ENCODE results near the gene PUDP.
"Not testable (repeated sequence)": the region's sequence is repeated elsewhere in the genome, so short reads cannot be mapped to it uniquely, and the experiment has no call there.

Gene PUDP

DNA sequence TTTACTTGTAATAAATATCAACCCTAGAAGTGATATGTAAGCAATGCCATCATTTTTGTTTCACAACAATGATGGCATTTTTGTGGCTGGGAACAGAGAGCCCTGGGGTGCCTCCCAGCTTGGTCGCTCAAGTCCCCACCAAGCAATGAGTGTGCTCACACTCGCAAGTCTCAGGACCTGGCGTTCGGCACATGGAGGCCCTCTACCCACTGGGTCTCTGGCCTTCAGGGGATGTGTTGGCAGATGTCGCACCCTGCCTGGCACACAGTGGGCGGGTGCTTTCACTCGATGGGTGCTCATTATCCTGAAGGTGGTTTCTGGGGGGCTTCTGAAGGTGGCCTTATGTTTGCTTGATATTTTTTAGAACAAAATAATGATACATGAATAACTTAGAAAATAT, 75.1 kb downstream of the PUDP start:
- DNase-seq, result no peak

DNA sequence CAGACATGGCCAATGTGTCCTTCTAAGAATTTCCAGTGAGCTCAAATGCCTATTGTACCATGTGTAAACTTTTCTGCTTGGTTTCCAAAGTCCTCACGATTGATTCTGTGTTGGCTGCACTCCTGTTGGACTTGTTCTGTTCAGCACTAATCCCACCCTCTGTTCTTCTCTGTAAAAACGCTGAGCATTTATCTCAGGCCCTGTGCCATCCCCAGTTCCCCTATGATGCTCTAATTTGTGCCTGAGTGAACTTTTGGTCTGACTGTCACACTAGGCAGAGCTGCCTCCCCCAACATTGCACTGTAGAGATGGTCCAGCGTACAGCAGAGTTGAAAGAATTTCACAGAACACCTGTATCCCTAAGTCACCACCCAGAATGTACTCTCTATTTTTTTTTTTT, 76.6 kb downstream of the PUDP start:
- no peak for DNase-seq

DNA sequence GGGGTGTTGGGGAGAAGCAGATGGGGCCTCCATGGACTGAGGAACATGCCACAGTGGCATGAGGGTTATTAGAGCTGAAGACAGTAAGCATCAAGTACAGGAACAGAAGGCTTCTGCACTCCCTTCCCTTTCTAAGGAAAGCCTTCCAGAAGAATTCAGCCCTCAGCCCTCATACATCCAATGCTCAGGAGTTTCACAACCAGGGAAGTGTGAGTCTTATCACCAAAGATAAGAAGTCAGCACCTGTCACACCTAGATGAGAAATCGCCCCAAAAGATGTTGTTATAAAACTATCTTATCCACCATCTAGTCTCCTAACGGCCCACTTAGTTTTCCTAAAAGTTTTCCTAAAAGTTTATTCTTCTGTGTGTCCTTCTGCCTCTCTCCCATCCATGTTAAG, 78.4 kb downstream of the PUDP start:
- DNase-seq, result no peak

DNA sequence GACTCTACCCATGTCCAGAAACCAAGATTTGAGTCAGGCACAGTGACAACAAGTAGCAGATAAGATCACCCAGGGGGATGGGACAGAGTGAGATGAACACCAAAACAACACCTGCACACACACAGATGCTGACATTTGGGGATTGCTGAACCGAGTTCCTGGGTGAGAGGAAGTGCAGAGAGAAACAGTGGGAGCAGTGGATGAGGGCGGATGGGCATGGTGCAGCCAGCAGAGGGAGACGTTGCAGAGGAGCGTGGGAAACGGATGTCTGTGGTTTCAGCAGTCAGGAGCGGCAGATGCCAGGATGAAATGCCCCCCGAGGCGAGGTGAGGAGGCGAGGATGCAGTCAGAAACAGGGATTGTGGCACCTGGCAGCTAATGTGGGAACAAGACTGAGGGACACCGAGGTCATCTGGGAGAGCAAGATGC, 79.0 kb downstream of the PUDP start:
- DNase-seq, result no peak

DNA sequence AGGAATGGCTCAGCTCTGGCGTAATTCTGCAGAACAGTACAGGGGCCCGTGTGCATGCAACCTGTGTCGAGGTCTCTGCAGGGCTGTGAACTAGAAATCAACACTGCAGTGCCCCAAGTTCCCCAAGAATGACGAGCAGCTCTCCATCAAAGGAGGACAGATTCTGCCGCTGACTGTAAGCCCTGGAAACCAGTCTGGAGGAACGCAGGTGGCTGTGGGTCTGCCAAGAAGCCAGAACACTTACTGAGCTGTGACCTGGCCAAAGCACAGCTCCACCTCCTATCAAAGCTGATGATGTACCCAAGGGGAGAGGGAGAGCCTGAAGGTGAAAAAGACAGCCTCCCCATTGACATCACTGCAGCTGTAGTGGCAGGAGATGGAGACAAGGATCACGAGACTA, 80.7 kb downstream of the PUDP start:
- DNase-seq, result no peak

DNA sequence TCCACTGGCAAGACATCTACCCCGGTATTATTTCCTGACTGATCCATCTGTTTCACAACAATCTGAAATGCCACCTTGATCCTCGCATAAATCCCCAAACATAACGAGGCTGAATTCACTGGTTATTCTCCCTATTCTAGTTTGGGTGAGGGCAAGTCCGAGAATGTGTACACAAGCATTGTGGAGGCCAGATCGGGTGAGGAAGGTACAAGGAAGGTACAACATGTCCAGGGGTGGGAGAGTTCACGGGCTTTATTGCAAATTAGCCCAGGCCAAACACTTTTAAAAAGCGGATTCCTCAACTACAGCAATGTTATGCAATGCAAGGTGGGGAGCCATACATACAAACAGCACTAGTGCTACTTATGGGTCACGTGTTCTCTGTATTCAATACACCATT, 82.5 kb downstream of the PUDP start:
- DNase-seq, result no peak

DNA sequence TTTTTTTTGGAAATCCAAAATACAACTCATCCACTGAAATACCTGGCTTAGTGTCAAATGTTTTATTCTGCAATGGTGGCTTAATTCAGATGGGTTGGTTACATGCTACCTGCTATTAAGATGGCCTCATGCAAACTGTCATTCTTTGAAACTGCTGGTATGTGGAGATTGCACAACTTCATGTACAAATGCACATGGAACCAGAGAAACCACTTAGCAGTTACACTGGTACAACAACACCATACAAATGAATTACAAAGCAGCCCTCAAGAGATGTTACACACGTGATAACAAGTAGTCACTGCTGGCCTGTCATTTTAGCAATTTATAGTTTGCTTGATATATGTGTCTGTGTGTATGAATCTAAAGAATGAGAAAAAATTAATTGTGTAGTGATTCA, 85.0 kb downstream of the PUDP start:
- no peak for DNase-seq

DNA sequence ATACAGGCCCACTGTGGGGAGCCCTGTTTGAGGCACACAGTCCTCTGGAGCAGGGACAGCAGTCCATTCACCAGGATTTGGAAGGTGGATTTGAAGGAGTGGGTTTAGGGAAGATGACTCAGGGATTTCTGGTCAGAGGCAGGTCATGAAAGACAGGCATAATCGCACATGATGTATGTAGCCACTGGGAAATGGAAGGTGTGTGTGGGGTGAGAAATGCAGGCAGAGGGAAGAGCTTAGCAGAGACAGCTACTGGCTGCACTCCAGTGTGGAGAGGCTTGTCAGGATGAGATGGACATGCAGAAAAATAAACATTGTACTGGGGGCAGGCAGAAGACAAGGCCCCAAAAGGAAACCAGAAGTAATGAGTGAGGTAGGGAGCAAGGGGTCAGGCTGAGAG, 85.7 kb downstream of the PUDP start:
- DNase-seq, result no peak

DNA sequence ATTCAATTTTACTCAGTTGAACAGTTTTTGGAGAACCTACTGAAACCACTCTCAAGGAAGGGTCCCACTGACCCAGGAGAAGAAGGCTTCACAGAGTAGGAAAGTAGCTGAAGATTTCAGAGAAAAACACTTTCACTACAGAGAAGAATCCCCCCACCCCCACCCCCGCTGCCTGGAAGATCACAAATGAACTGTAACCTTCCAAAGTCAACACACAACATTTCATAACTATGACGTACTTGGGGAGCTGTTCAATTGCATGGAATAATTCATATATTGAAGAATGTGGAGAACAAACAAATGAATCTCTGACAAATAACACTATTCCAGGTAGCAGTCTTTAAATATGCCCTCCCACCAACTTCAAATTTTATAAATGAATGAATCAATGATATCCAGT, 86.5 kb downstream of the PUDP start:
- no peak for DNase-seq

DNA sequence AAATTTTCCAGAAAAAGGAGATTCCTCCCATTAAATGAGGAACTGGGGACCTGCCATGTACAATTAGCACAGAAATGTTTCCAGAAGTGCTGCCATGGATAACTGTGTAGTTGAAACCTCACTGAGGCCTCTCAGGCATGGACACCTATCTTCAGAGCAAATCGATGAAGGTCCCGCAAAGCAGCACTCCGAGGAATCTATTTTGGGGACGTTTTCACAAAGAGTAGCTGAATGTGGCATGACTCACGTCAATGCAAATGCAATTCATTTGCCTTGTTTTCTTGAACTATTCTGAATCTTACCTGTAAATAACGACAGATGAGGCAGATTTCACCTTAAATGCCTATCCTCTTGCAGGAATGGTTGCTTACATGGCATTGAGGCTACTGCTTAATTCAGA, 87.5 kb downstream of the PUDP start:
- DNase-seq, result no peak

DNA sequence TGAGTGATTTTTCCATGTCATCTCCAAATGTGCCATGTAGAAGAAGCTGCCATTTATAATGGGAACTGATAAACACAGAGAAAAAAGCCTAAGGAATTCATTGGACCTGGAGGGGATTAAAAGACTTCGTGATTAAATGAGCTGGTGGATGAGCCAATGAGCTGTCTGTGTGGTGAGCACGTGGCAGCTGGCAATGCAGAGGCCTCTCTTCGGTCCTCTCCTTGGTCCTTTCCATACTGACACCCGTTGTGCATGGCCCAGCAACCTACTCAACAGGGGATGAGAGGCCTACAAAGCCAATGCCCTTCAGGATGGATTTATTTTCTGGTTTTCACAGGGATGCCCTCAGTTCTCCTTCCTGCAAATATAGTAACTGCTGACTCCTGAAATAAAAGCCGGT, 88.1 kb downstream of the PUDP start:
- no peak for DNase-seq

DNA sequence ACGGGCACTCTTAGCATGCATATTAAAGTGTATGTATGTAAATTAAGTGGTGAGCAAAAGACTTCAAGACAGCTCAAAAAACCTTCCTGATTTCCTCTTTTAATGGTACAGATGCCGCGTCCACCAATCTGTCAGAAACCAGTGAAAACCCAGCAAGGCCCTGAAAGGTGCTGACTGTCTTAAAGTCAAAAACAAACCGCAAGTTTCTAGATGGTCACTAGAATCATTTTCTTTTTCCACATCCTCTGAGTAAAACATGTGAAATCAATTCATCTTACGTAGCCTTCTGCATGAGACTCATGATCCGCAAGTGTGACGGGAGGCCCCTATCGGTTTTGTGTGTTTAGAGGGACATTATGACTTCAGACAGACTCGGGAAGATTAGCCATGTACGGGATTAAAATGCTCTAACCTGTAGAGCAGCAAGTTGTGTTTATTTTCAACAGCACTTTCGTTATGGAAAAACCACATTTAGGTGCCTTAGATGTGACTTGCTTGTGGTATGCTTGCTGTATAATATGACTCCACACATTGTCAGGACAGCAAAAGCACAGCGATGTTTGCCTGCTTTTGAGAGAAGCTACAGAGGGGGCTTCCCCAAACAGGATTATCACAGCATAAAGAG, 88.6 kb downstream of the PUDP start:
- no peak for DNase-seq

DNA sequence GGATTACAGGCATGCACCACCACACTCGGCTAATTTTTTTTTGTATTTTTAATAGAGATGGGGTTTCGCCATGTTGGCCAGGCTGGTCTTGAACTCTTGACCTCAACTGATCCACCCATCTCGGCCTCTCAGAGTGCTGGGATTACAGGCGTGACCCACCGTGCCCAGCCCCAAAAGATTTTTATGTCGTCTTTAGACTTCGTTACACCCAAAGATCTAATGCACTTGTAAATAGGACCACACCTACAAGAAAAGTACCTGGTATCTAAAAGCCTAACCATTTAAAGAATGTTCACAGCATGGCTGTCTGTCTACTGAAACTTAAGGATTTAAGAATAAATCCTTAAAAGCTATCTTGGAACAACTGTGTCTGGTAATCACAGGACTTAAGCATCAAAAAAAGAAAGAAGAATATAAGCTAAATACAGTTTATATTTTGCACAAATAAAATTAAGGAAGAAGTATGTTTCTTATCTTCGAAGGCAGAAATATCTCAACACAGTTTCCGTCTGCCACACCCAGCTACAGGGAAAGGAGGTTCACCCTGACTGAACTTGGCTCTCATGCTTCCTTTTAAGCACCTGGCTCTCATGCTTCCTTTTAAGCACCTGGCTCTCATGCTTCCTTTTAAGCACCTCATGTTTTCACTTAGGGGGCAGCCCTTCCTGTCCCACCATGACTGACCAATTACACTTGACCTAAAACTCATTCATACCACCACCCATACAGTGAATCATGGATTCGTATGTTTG, 92.4 kb downstream of the PUDP start:
- no peak for DNase-seq

DNA sequence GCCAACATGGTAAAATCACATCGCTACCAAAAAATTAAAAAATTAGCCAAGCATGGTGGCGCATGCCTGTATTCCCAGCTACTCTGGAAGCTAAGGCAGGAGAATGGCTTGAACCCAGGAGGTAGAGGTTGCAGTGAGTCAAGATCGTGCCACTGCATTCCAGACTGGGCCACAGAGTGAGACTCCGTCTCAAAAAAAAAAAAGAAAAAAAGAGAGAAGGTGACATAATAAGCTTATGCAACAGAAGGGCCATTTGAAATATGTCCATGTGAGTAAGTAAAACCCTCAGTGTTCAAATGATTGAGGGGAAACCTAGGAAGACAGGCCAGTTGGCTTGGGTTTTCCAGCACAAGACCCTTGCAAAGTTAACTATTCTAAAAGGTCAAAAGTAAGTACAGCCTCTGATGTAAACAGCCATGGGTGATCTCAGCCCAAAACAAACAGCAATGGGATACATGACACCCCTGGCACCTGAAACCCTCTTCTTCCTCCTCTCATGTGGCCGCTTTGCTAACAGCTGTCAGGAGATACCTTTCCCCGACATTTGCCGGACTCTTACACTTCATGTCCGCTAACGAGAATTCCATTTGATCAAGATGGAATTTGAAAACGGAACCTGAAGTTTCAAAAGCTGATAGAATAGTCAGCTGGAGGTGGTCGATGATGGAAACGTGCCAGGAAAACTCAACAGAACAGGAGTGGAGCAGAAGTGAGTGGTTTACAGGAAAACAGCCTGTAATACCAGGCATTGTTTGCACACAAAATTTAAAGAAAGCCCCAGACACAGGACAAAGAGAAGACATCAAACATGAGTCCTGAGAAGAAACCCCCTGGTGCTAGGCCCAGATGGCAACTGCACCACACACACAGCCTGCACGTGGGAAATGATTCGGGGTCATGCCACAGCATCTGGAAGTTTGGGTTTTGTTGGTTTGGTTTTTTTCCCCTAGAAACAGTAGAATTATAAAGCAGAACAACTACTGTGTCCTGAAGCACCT, 93.4 kb downstream of the PUDP start:
- DNase-seq, result no peak

DNA sequence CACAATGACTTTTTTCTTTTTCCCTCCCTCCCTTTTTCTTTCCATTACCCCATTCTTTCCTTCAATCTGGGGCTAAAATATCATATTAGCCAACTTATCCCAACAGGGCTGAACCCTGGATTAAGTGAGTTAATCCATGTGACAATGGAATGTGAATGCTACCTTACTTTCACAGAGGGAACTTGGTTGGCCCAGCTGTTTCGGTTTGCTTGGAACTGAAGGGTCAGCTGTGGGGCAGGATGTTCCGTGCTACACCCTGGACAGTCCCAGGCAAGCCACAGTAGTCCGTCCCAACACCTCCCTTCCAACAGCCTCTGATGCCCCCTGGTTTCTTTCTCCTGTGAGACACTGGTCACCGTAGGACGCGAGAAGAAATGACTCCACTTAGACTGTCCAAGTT, 95.4 kb downstream of the PUDP start:
- no peak for DNase-seq

DNA sequence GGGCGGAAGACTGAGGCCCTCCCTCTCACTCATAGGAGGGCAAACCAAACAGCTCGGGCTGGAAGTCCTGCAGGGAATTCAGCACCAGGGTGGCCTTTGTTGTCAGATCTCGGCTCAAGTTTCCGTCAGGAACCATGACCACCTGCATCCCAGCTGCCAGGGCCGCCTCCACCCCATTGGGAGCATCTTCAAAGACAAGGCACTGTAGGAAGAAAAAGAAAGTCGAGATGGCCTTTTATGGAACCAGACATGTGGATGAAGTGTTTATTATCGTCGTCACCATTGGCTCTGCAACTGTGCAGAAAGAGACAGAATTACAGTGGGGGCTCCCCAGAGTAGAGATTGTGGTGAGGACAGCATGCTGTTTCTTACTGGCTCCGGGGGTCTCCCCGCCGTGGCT, 97.7 kb downstream of the PUDP start:
- DNase-seq, result no peak

DNA sequence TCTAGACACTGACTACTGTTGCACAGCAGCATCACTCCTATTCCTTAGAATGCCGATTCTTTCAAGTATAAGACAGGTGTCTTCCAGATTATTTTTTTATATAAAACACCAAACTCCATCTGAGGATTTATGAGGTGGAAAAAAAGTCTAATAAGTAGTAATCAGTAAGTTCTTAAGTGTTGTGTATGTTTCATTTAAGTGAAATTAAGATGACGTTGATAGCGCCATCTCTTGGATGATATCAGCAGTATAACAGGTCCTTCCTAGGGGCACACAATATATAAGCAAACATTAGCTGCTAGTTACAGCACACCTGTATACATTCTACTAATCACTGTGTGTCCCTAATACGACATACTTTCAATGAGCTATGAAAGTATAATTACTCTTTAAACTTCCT, 100.0 kb downstream of the PUDP start:
- no peak for DNase-seq

DNA sequence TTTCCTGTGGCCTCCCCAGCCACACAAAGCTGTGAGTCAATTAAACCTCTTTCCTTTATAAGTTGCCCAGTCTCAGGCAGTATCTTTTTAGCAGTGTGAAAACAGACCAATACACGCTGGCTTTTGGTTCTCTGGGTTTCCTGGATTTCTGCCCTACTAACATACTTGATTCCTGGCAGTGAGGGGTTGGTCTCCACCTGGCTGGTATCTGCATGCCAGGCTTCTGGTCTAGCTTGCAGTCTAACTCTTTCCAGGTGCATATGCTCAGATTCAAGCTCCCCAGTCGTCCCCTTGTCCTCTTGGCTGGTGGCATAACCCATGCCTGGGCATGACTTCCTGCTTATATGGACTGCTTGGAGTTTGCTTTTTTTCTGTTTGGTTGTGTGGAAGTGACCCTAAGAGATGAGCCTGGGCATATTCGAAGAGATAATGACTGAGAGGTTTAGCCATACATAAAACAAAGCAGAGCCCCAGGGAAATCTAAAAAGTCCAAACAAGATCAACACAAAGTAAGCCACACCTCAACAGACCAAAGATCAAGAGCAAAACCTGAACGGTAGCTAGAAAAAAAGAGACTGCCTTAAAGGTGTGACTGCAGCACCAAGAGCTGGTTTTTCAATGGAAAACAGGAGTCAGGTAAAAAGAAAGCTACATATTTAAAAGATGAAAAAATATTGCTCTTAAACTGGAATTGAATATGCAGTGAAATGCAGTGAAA, 102.6 kb downstream of the PUDP start:
- DNase-seq, result no peak

DNA sequence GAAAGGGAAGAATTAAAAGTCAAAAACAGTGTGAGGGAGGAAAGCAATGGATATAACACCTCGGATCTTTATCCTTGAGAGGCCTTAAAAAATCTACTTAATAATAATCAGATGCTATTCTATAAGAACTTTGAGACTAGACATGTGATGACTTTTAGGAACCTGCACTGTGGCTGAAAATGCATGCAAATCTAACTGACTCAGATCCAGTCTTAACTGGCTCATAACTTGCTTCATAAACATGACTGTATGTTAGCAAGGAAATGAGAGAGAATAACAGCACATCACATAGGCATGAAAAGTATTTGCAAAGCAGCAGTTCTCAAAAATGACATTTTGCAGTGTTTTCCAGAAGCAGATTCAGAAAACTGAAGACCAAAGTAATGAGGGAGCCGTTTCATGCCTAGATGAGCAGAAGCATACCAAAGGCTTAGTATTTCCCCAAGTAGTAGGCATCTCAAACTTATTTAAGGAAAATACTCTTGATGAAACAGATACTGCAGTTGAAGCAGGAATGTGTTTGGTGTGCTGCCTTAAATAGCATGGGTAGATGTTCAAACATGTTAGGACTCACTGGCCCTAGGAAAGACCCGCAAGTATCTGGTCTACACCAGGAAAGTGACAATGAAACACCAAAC, 104.0 kb downstream of the PUDP start:
- DNase-seq, result not testable (repeated sequence)

DNA sequence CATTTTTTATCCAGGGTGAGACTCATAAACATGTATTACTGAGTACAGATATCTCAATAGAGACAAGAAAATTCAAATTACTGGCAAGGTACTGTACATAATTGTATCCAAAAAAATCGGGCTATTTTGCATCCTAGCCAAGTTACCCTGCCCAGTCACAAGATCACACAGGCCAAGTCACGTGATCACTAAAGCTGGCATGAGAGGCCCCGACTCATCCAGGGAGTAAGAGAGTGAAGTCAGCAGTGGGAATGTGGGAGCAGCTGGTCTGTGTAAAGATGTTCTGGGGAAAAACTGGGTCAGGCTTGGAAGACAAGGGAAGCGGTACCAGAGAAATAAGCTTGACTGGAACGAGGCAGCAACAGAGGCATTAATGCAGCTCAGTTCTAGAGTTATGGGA, 119.7 kb downstream of the PUDP start:
- no peak for DNase-seq

DNA sequence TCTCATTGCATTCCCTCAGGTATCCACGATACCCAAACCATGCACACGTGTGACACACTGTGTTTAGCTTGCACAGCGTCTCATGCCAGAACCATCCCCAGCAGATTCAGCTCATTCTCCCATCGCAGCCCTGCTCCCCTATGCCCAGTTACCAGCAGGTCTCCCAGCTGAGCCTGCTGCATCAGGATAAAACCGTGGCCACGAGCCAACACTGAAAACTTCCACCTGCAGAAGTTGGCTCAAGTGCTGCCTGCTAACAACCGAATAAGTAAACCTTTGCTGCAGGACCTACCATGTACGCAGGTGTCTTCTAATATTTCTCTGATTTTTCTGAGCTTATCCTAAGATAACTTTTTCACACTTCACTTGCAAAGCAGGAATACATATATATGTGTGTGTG, 120.9 kb downstream of the PUDP start:
- no peak for DNase-seq

DNA sequence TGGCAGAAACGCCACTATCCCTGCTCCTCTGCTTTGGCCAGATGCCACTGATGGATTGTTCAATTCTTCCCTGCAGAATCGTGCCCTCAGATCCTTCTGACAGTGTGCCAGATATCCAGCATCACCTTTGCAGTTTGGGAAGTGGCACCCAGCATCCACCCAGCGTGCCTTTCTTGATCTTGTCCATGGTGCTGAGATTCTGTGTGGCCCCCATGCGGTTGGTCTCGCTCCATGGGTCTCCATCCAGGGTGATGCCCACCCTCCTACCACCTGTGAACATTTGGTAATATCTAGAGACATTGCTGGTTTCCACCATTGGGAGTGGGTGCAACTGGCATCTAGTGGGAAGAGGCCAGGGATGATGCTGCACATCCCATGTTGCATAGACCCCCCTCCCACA, 121.6 kb downstream of the PUDP start:
- DNase-seq, result not testable (repeated sequence)

DNA sequence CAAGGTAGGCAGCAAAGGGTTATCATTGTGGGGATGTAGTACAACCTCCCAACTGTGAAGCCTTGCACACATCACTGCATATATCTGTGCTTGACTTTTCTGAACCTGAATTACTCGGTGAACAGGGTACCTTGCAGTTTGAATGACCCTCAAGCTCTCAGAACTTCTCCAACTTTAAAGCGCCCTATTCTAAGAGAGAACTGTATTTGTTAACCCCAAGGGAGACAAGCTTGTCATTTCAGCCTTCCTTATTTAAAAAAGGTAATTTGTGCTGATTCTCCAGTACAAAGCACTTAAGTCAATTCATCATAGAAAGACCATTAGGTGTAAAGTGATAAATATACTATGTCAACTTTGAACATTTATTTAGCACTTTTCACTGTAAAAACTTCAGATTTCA, 122.5 kb downstream of the PUDP start:
- DNase-seq, result no peak
